ENCODE measurements around the gene ZC3H7B.

- no peak for TF ChIP-seq CTCF (IDR thresholded peaks at IDR 0.05)
- TF ChIP-seq POLR2A (IDR thresholded peaks at IDR 0.05) = no peak
These were observed 106.1 kb downstream of the ZC3H7B start for GRCh38 chr22:41407433-41407832.
